CD4-positive, alpha-beta T cell treated with Interleukin-1 beta for 1 hour (primary cell): ENCODE results near the gene CCDC88B.
"Not testable (repeated sequence)": the region's sequence is repeated elsewhere in the genome, so short reads cannot be mapped to it uniquely, and the experiment has no call there.

Experiments
- DNase-seq, 2 donors: peaks; one replicate each; pipeline ENCODE4 v3.0.0-alpha.2; 2020 to 2022

The CCDC88B gene

DNA sequence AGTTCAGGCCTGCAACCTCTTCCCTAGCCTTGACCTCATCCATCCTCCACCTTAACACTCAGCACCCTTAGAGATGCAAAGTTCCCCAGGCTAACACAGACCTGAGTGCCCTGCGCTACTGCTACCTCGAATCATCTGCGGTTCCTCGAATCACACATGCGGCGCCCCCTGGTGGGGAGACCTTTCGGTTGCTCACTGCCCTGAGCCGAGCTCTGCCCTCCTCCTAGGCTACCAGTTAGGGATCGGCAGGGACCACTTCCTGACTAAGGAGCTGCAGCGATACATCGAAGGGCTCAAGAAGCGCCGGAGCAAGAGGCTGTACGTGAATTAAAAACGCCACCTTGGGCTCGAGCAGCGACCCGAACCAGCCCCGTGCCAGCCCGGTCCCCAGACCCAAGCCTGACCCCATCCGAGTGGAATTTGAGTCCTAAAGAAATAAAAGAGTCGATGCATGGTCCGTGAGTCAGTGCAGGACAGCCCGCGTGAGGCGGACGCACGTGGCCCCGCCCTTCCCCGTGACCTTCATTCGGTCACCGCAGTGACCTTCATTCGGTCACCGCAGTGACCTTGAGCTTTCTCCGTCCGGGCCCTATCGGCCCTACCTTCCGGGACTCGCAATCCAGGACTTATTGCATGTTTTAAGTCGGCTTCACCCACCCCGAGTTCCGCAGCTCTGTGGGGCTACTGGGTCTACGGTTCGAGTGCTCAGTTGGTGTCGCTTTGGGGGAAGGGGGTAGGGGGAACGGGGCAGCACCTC lies 35.5 kb upstream of the CCDC88B start:
- peak; percentile 90 to 91 for DNase-seq

- DNase-seq: peak; percentile 98 to 99
Observed at GRCh38 chr11:64305075-64305690, 34.8 kb upstream of the CCDC88B start, which contains the start of gene ESRRA. ESRRA (plus strand) TSS chr11:64305524; CDS start chr11:64307180, 1,656 bp downstream.

- DNase-seq: peak; percentile 76 to 79
Observed at GRCh38 chr11:64305691-64306562, 34.1 kb upstream of the CCDC88B start.

GRCh38 chr11:64306563-64306875 lies 33.5 kb upstream of the CCDC88B start:
- no peak for DNase-seq

DNA sequence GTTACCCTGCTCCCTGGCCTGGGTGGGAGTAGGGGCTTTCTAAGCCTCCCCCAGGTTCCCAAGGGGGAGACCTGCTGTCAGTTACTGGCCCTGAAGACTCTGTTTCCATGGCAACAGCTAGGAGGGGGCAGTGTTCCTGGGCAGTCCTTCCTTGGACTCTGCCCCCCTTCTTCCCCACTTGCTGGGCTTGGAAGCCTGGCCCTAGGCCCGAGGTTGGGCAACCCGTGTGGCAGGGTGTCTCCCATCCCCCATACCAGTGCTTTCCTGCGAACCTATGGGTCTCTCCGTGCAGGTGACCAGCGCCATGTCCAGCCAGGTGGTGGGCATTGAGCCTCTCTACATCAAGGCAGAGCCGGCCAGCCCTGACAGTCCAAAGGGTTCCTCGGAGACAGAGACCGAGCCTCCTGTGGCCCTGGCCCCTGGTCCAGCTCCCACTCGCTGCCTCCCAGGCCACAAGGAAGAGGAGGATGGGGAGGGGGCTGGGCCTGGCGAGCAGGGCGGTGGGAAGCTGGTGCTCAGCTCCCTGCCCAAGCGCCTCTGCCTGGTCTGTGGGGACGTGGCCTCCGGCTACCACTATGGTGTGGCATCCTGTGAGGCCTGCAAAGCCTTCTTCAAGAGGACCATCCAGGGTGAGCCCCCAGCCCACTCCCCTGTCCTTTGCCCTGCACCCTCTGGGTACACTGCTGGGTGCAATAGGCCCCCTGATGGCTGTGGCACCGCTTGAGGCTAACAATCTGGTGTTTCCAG lies 33.0 kb upstream of the CCDC88B start:
- no peak for DNase-seq

- not testable (repeated sequence) for DNase-seq
Observed at GRCh38 chr11:64307795-64308194, 32.2 kb upstream of the CCDC88B start.

- no peak for DNase-seq
Observed at GRCh38 chr11:64312947-64313346, 27.1 kb upstream of the CCDC88B start.

- DNase-seq: no peak
Observed at GRCh38 chr11:64313491-64314145, 26.4 kb upstream of the CCDC88B start.

DNA sequence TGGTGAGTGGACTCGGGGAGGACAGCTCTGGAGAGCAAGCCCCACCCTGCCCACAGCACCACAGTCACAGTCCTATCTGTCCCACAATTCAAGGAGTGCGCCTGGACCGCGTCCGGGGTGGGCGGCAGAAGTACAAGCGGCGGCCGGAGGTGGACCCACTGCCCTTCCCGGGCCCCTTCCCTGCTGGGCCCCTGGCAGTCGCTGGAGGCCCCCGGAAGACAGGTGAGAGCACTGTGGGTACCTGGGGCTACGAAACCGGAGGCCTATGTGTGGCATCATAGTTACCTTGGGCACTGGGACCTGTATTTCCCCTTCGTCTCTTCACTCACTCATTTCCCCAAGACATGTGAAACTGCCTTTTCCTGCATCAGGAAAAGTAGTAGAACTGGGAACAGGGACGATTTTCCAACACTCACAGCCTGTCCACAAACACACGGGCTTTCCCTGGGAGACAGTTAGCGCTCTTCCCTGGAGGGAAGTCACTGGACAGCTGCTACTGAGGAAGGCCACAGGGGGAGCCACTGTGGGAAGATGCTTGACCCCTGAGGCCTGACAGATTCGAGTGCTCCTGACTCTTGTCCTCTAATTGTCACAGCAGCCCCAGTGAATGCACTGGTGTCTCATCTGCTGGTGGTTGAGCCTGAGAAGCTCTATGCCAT lies 25.7 kb upstream of the CCDC88B start:
- no peak for DNase-seq

DNA sequence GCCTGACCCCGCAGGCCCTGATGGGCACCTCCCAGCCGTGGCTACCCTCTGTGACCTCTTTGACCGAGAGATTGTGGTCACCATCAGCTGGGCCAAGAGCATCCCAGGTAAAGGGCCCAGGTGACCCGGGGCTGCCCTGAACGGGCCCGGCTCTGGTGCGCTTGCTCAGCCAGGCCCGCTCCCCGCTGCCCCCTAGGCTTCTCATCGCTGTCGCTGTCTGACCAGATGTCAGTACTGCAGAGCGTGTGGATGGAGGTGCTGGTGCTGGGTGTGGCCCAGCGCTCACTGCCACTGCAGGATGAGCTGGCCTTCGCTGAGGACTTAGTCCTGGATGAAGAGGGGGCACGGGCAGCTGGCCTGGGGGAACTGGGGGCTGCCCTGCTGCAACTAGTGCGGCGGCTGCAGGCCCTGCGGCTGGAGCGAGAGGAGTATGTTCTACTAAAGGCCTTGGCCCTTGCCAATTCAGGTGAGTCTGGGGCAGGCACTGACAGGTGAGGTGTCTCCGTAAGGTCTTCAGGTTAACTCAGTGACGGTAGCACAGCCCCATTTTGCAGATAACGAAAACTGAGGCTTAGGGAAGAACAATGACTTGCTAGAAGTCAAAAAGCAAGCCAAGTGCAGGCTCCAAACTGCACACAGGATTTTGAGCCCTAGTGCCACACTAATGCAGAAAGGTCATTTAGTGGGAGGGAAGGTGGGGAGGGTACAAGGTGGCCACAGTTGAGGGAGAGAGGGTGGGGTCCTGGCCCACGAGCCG lies 25.0 kb upstream of the CCDC88B start:
- no peak for DNase-seq

DNA sequence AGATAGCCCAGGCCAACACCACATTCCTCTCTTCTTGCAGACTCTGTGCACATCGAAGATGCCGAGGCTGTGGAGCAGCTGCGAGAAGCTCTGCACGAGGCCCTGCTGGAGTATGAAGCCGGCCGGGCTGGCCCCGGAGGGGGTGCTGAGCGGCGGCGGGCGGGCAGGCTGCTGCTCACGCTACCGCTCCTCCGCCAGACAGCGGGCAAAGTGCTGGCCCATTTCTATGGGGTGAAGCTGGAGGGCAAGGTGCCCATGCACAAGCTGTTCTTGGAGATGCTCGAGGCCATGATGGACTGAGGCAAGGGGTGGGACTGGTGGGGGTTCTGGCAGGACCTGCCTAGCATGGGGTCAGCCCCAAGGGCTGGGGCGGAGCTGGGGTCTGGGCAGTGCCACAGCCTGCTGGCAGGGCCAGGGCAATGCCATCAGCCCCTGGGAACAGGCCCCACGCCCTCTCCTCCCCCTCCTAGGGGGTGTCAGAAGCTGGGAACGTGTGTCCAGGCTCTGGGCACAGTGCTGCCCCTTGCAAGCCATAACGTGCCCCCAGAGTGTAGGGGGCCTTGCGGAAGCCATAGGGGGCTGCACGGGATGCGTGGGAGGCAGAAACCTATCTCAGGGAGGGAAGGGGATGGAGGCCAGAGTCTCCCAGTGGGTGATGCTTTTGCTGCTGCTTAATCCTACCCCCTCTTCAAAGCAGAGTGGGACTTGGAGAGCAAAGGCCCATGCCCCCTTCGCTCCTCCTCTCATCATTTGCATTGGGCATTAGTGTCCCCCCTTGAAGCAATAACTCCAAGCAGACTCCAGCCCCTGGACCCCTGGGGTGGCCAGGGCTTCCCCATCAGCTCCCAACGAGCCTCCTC lies 24.1 kb upstream of the CCDC88B start:
- not testable (repeated sequence) for DNase-seq

DNA sequence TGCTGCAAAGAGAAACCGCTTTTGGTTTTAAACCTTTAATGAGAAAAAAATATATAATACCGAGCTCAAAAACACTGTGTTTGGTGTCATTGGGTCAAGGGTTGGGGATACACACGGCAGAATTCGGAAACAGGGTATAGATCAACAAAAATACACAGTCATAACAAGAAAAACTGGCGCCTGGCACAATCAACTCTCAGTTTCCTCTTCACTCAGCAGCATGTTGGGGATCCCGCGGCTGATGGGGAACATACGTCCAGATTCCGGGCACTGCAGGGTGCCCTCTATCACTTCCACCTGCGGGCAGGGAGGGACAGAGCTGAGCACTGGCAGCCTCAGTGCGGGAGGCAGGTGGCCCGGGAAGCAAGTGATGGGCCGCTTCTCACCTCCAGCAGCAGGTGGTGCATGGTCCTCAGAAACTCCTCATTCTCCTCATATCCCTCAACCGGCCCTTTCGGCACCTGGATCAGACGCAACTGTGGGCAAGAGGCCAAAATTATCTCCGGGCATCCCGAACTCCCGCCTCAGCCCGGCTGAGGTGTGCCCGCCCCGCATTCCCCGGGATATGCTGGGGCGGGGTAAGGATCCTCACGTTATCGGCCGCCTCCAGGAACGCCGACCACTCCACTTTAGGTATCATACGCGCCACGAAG lies 23.2 kb upstream of the CCDC88B start:
- peak; percentile 44 to 48 for DNase-seq

DNA sequence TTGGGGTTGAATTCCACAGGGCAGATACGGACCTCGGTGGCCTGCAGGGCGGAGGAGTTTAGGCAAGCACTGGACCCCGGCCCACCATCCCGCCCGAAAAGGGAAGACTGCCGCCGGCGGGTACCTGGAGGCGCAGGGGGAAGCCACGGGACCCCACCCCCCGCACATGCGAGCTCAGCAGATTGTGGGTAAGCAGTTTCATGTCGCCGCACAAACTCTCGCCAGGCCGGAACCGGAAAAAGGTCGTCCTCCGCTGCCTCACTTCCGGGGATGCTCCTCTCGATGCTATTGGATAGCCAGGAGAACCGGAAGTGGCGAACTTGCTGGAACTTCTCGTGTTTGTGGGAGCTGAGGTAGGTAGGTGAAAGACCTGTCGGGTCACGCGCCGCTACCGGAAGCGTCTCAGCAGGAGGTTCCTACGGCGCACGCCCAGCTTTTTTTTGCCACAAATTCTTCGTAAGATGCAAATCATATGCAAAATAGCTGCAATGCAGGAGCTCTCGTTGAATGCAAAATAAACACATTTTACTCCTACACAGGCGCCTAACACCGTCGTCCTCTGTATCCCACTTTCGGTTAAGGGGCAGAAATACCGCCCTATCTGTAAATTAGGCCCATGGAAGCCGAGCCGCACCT lies 22.6 kb upstream of the CCDC88B start, which contains the start of gene TRMT112:
TSS of gene TRMT112 (minus strand) at position 235 of the 636 bp plus-strand sequence. CDS start at position 202, 33 bp downstream.
- peak; percentile 97 to 98 for DNase-seq

- DNase-seq: peak; percentile 97 to 98
Observed at GRCh38 chr11:64317961-64318765, 21.8 kb upstream of the CCDC88B start, which contains the start of gene PRDX5. PRDX5 (plus strand) TSS chr11:64318121; CDS start chr11:64318216, 95 bp downstream.

GRCh38 chr11:64318766-64319761 lies 20.9 kb upstream of the CCDC88B start:
- DNase-seq: no peak

DNA sequence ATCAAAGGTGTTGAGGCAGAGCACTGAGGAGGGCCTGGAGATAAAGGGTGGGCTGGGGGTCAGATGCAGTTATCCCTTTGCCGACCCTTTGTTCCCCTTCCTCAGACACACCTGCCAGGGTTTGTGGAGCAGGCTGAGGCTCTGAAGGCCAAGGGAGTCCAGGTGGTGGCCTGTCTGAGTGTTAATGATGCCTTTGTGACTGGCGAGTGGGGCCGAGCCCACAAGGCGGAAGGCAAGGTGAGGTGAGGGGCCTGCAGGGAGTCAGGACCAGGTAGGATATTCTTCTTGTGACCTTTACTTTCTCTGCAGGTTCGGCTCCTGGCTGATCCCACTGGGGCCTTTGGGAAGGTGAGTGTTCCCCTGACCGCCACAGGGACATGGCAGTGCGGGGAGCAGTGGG lies 19.4 kb upstream of the CCDC88B start:
- no peak for DNase-seq
